ENCODE results near the gene LUZP2.
A peak's percentile ranks its signal among the peaks of the same experiment; 100 is the strongest.

Gene LUZP2

DNA sequence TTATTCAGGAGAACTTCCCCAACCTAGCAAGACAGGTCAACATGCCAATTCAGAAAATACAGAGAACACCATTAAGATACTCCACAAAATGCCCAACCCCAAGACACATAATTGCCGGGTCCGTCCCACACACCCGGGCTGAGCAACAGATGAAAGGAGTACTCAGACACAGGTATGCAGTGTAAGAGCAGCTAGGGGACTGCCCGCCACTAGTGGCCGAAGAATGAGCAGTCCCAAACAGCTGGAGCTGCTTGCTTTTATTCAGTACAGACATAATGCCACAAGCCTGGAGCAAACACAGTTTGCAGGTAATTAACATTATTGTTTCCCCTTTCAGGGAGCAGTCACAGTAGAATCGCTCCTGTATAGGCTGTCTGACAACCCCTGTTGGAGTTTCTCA is 364.6 kb downstream of the LUZP2 start:
- H3K27ac ChIP-seq = no peak overlapping the region
- TF ChIP-seq CTCF (IDR thresholded peaks at IDR 0.05) (no peak), ZFX (IDR thresholded peaks at IDR 0.05; ENCODE audit: borderline replicate concordance) (no peak)

DNA sequence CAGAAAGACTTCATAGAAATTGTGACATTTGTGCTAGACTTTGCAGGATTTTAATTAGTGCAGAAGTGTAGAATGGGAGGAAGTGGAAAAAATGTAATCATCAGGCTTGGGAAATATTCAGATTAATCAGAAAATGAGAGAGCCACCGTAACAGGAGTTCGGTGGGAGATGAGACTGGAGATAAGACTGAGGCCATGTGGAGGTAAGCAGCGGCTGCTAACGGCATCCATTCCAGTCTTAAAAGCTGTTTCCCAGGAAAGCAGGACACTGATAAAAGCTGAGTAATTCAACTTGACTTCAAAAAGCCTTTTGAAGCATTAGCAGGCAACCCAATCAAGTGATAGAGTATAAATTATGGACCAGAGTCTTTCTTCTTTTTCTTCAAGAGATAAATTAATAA is 369.9 kb downstream of the LUZP2 start:
- no peak overlapping the region for H3K27ac ChIP-seq
- no peak for TF ChIP-seq ZFX (IDR thresholded peaks at IDR 0.05; ENCODE audit: borderline replicate concordance)
- no peak for TF ChIP-seq CTCF (IDR thresholded peaks at IDR 0.05)

DNA sequence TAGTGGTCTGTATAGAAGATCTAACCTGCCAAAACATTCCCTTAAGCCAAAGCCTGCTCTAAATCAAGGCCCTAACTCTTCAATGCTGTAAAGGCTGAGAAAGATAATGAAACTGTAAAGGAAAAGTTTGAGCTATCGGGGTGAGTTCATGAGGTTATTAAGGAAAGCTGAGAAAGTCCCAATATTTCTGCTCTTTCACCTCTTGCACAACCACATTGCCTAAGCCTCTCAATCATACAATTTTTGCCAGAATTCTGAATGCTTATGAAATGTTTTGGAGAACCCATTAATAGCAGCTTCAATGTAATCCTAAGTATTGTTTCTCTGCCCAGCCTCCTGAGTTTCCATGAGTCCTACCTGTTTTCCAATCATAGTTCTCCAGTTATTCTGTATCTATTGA is 373.2 kb downstream of the LUZP2 start:
- H3K27ac ChIP-seq = no peak overlapping the region
- TF ChIP-seq CTCF (IDR thresholded peaks at IDR 0.05) (no peak), ZFX (IDR thresholded peaks at IDR 0.05; ENCODE audit: borderline replicate concordance) (no peak)

GRCh38 chr11:24872186-24872585 is 375.3 kb downstream of the LUZP2 start:
- no peak overlapping the region for H3K27ac ChIP-seq
- TF ChIP-seq CTCF (IDR thresholded peaks at IDR 0.05) (no peak), ZFX (IDR thresholded peaks at IDR 0.05; ENCODE audit: borderline replicate concordance) (no peak)

- TF ChIP-seq ZFX (IDR thresholded peaks at IDR 0.05; ENCODE audit: borderline replicate concordance) = no peak
- TF ChIP-seq CTCF (IDR thresholded peaks at IDR 0.05) = no peak
- no peak overlapping the region for H3K27ac ChIP-seq
These were observed 375.9 kb downstream of the LUZP2 start for GRCh38 chr11:24872651-24873311.

GRCh38 chr11:24880962-24881361 is 384.1 kb downstream of the LUZP2 start:
- H3K27ac ChIP-seq = no peak overlapping the region
- no peak for TF ChIP-seq CTCF (IDR thresholded peaks at IDR 0.05)
- TF ChIP-seq ZFX (IDR thresholded peaks at IDR 0.05; ENCODE audit: borderline replicate concordance) = no peak

DNA sequence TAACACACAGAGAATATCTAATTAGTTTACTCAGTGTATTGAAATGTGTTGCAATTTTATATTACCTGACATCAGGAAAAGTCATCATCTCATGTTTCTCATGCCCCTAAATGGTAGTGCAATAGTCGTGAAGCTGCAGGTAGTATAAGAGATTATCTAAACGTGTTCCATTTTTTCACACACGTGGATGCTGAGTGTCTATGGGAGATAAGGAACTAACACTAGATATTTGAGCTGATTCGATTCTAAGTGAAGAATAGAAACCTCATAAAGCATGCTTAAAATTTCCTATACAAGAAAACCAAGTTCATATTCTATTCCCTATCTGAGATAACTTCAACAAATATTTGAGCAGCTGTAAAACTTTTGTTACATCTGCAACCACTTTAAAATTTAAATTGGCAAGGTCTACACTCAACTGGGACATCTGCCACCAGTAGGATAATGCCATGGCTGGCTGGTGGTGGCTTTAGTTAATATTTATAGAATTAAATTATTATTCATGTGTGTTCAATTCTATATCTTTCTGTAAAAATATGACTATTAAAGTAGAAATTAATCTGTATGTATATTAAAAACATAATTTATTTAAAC is 388.8 kb downstream of the LUZP2 start:
- H3K27ac ChIP-seq = 0 out of 2 replicates have a peak overlapping the region, but pooled peaks have one; percentile 1
- no peak for TF ChIP-seq ZFX (IDR thresholded peaks at IDR 0.05; ENCODE audit: borderline replicate concordance)
- TF ChIP-seq CTCF (IDR thresholded peaks at IDR 0.05) = no peak

Measured in 22Rv1 (cell line).